Measurements from ENCODE around the gene EXOSC1.

EXOSC1 gene

GRCh38 chr10:97468162-97468561, 22.4 kb upstream of the EXOSC1 start:
- no peak overlapping the region for H3K4me3 Mint-ChIP-seq
- ATAC-seq (replicated peaks) = no peak
- H3K4me1 Mint-ChIP-seq = no peaks in the 10 kb centered on the region
- H3K27me3 Mint-ChIP-seq = no peaks in the 10 kb centered on the region
- H3K9me3 Mint-ChIP-seq = no peaks in the 10 kb centered on the region
- DNase-seq = no peak
- H3K36me3 Mint-ChIP-seq = peaks cover 17 to 27% of the 10 kb centered on the region in 2 donors
- H3K27ac Mint-ChIP-seq = no peak overlapping the region

GRCh38 chr10:97466755-97467154, 20.9 kb upstream of the EXOSC1 start:
- Mint-ChIP-seq H3K36me3 (peaks cover 16 to 27% of the 10 kb centered on the region in 2 donors), H3K4me1 (no peaks in the 10 kb centered on the region), H3K9me3 (no peaks in the 10 kb centered on the region), H3K27me3 (no peaks in the 10 kb centered on the region), H3K27ac (peak overlapping the region; percentile 56), H3K4me3 (no peak overlapping the region)
- no peak for ATAC-seq (replicated peaks)
- no peak for DNase-seq

- Mint-ChIP-seq H3K9me3 (no peaks in the 10 kb centered on the region), H3K27ac (no peak overlapping the region), H3K4me3 (no peak overlapping the region), H3K27me3 (no peaks in the 10 kb centered on the region), H3K36me3 (peaks cover 14 to 30% of the 10 kb centered on the region in 2 donors), H3K4me1 (no peaks in the 10 kb centered on the region)
- ATAC-seq (replicated peaks) = no peak
- DNase-seq = no peak
These were observed 20.2 kb upstream of the EXOSC1 start for GRCh38 chr10:97465982-97466381.

- Mint-ChIP-seq H3K4me3 (no peak overlapping the region), H3K27ac (no peak overlapping the region), H3K36me3 (peaks cover 26 to 37% of the 10 kb centered on the region in 2 donors), H3K9me3 (no peaks in the 10 kb centered on the region), H3K4me1 (no peaks in the 10 kb centered on the region), H3K27me3 (no peaks in the 10 kb centered on the region)
- no peak for DNase-seq
- no peak for ATAC-seq (replicated peaks)
These were observed 18.4 kb upstream of the EXOSC1 start for GRCh38 chr10:97464226-97464625.

GRCh38 chr10:97463363-97464132, 17.7 kb upstream of the EXOSC1 start:
- no peak overlapping the region for H3K27ac Mint-ChIP-seq
- DNase-seq (no peak), ATAC-seq (replicated peaks) (peak; percentile 61 to 63)
- H3K9me3 Mint-ChIP-seq = no peaks in the 10 kb centered on the region
- peaks cover 27 to 43% of the 10 kb centered on the region in 2 donors for H3K36me3 Mint-ChIP-seq
- no peaks in the 10 kb centered on the region for H3K27me3 Mint-ChIP-seq
- H3K4me1 Mint-ChIP-seq = no peaks in the 10 kb centered on the region
- no peak overlapping the region for H3K4me3 Mint-ChIP-seq

GRCh38 chr10:97462309-97462708, 16.5 kb upstream of the EXOSC1 start:
- Mint-ChIP-seq H3K27ac (no peak overlapping the region), H3K27me3 (no peaks in the 10 kb centered on the region), H3K36me3 (peaks cover 32 to 50% of the 10 kb centered on the region in 2 donors), H3K9me3 (no peaks in the 10 kb centered on the region), H3K4me1 (no peaks in the 10 kb centered on the region), H3K4me3 (no peak overlapping the region)
- no peak for DNase-seq
- ATAC-seq (replicated peaks) = no peak

GRCh38 chr10:97459933-97460332, 14.1 kb upstream of the EXOSC1 start:
- Mint-ChIP-seq H3K9me3 (no peaks in the 10 kb centered on the region), H3K4me3 (no peak overlapping the region), H3K4me1 (no peaks in the 10 kb centered on the region), H3K36me3 (peaks cover 38 to 49% of the 10 kb centered on the region in 2 donors), H3K27me3 (no peaks in the 10 kb centered on the region), H3K27ac (peak overlapping the region; percentile 43)
- DNase-seq (no peak), ATAC-seq (replicated peaks) (no peak)

- H3K4me3 Mint-ChIP-seq = no peak overlapping the region
- ATAC-seq (replicated peaks) (no peak), DNase-seq (no peak)
- no peaks in the 10 kb centered on the region for H3K27me3 Mint-ChIP-seq
- H3K9me3 Mint-ChIP-seq = no peaks in the 10 kb centered on the region
- H3K4me1 Mint-ChIP-seq = peaks cover 3 to 6% of the 10 kb centered on the region in 2 donors
- peaks cover 36 to 55% of the 10 kb centered on the region in 2 donors for H3K36me3 Mint-ChIP-seq
- peak overlapping the region; percentile 81 for H3K27ac Mint-ChIP-seq
These were observed 13.3 kb upstream of the EXOSC1 start for GRCh38 chr10:97459111-97459510.

- Mint-ChIP-seq H3K27ac (peak overlapping the region; percentile 67), H3K4me1 (peaks cover 4 to 18% of the 10 kb centered on the region in 2 donors), H3K4me3 (no peak overlapping the region), H3K9me3 (no peaks in the 10 kb centered on the region), H3K36me3 (peaks cover 42 to 61% of the 10 kb centered on the region in 2 donors), H3K27me3 (no peaks in the 10 kb centered on the region)
- DNase-seq = no peak
- no peak for ATAC-seq (replicated peaks)
These were observed 10.9 kb upstream of the EXOSC1 start for GRCh38 chr10:97456686-97457065.

- ATAC-seq (replicated peaks) = no peak
- no peak overlapping the region for H3K27ac Mint-ChIP-seq
- H3K9me3 Mint-ChIP-seq = no peaks in the 10 kb centered on the region
- no peaks in the 10 kb centered on the region for H3K27me3 Mint-ChIP-seq
- no peak for DNase-seq
- peaks cover 4 to 19% of the 10 kb centered on the region in 2 donors for H3K4me1 Mint-ChIP-seq
- H3K36me3 Mint-ChIP-seq = peaks cover 43 to 59% of the 10 kb centered on the region in 2 donors
- no peak overlapping the region for H3K4me3 Mint-ChIP-seq
These were observed 10.4 kb upstream of the EXOSC1 start for GRCh38 chr10:97456034-97456685.

- Mint-ChIP-seq H3K4me1 (peaks cover 11 to 27% of the 10 kb centered on the region in 2 donors), H3K9me3 (no peaks in the 10 kb centered on the region), H3K27ac (peak overlapping the region; percentile 42), H3K4me3 (no peak overlapping the region), H3K27me3 (no peaks in the 10 kb centered on the region), H3K36me3 (peaks cover 43 to 54% of the 10 kb centered on the region in 2 donors)
- no peak for DNase-seq
- no peak for ATAC-seq (replicated peaks)
These were observed 8.7 kb upstream of the EXOSC1 start for GRCh38 chr10:97454330-97455036.

- Mint-ChIP-seq H3K4me3 (no peak overlapping the region), H3K4me1 (peaks cover 15 to 45% of the 10 kb centered on the region in 2 donors), H3K27me3 (no peaks in the 10 kb centered on the region), H3K36me3 (peaks cover 31 to 46% of the 10 kb centered on the region in 2 donors), H3K9me3 (no peaks in the 10 kb centered on the region), H3K27ac (peak overlapping the region; percentile 9)
- ATAC-seq (replicated peaks) = no peak
- DNase-seq = no peak
These were observed 6.5 kb upstream of the EXOSC1 start for GRCh38 chr10:97452352-97452751.

- no peaks in the 10 kb centered on the region for H3K9me3 Mint-ChIP-seq
- ATAC-seq (replicated peaks) (peak in 1 of 2 donors; percentile 26), DNase-seq (no peak)
- H3K27ac Mint-ChIP-seq = no peak overlapping the region
- no peaks in the 10 kb centered on the region for H3K27me3 Mint-ChIP-seq
- peaks cover 25 to 43% of the 10 kb centered on the region in 2 donors for H3K36me3 Mint-ChIP-seq
- H3K4me1 Mint-ChIP-seq = peaks cover 15 to 52% of the 10 kb centered on the region in 2 donors
- H3K4me3 Mint-ChIP-seq = no peak overlapping the region
These were observed 5.8 kb upstream of the EXOSC1 start for GRCh38 chr10:97451605-97452004.

- peaks cover 27 to 42% of the 10 kb centered on the region in 2 donors for H3K36me3 Mint-ChIP-seq
- H3K9me3 Mint-ChIP-seq = no peaks in the 10 kb centered on the region
- no peaks in the 10 kb centered on the region for H3K27me3 Mint-ChIP-seq
- no peak overlapping the region for H3K4me3 Mint-ChIP-seq
- DNase-seq (no peak), ATAC-seq (replicated peaks) (no peak)
- peaks cover 17 to 60% of the 10 kb centered on the region in 2 donors for H3K4me1 Mint-ChIP-seq
- H3K27ac Mint-ChIP-seq = peak overlapping the region; percentile 71
These were observed 5.0 kb upstream of the EXOSC1 start for GRCh38 chr10:97450828-97451227.

All from stimulated activated naive B cell treated with anti-CD40 and anti-IgM and Interleukin-4, amounts not matched to agents 10 μg/mL and 1 μg/mL and 100 μg/mL, for 72 hours (primary cell).